Glomerular visceral epithelial cell (primary cell): ENCODE measurements around the gene ANKRD24.
"Not testable (repeated sequence)": the region's sequence is repeated elsewhere in the genome, so short reads cannot be mapped to it uniquely, and the experiment has no call there.

Source experiments
- DNase-seq: peaks from one replicate; pipeline ENCODE4 v3.0.0-alpha.2; 2016; ENCODE audit errors: extremely low spot score

The ANKRD24 gene

DNA sequence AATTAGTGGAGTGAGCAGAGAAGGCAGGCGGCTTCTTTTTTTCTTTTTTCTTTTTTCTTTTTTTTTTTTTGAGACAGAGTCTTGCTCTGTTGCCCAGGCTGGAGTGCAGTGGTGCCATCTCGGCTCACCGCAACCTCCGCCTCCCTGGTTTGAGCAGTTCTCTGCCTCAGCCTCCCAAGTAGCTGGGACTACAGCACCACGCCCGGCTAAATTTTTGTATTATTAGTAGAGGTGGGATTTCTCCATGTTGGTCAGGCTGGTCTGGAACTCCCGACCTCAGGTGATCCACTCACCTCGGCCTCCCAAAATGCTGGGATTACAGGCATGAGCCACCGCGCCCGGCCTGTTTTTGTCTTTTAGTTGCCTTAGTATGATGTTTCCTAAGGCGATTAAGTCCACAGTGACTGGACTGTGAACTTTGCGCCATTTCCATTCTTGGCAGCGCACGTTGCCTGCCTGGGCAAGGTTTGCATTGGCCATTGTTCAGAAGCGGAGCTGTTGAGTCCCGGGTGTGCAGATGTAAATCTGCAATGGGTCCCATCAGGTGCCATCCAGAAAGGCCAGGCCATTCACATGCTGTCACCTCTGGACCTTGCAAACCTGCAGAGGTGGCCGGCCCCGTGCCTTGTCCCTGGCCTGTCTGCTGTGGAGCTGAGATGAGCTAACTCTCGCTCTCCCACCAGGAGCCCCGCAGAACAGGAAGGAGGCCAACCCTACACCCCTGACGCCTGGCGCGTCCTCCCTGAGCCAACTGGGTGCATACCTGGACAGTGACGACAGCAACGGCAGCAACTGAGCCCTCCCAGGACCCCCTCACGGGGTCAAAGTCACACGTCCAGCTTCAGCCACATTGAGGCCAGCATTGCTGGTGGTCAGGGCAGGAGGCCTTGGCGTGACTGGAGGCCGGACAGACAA is 85.7 kb downstream of the ANKRD24 start:
- DNase-seq: no peak

DNA sequence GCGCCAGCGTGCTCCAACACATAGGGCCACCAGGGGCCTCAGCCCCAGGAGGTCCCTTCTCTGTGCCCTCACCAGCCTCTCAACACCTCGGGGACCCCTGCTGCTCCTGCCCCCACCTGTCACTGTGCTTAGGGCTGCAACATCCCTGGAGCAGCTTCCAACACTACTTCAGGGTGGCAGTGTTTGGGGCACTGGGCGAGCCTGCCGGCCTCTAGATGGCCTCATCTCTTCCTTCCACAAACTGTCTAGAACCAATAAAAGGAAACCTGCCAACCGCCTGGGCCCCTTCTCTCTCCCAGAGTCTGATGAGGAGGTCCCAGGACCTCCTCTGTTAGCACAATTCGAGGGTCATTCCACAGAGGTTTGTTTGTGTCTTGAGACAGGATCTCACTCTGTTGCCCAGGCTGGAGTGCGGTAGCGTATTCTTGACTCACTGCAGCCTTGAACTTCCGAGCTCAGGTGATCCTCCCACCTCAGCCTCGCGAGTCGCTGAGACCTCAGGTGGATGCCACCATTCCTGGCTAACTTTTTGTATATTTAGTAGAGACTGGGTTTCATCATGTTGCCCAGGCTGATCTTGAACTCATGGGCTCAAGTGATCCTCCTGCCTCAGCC is 86.4 kb downstream of the ANKRD24 start:
- no peak for DNase-seq

DNA sequence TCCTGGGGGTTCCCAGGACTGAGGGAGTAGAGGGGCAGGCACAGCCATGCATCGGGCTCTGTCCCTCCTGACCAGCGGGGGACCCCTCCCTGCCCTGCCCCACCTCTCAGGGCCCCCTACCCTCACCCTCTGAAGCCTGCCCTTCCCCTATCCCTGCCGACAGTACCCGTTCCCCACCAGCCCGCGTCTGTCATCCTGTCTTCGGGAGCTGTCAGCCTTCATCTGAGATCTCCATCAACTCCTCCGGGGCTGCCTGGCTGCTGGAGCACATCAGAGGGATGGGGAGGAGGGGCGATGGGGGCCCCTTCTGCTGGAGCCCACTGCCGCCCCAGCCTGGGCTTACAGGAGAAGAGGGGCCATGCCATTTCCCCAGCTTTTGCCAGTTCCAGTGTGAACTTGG is 90.4 kb downstream of the ANKRD24 start:
- DNase-seq: no peak

DNA sequence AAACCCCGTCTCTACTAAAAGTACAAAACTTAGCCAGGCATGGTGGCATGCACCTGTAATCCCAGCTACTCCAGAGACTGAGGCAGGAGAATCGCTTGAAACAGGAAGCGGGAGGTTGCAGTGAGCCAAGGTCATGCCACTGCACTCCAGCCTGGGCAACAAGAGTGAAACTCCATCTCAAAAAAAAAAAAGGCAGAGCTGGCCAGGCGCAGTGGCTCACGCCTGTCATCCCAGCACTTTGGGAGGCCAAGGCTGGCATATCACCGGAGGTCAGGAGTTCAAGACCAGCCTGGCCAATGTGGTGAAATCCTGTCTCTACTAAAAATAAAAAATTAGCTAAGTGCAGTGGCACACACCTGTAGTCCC is 91.8 kb downstream of the ANKRD24 start:
- DNase-seq: not testable (repeated sequence)
